Adrenal gland (tissue), 12 donors: ENCODE measurements around the gene PIWIL1. TPM values are rescaled to one million over a fixed set of nuclear protein-coding genes. Genes with fewer than 3 reads are reported as not detected.

ENCODE experiments used
- DNase-seq, 7 donors: peaks; one replicate each; pipeline ENCODE4 v3.0.0-alpha.2; 2019 to 2020
- H3K27ac ChIP-seq, 5 donors: fragments of 200-600 bp; sonication (generic) in 4 of 5; 1 replicate in 3 of 5; 2 replicates in 2 of 5; pipeline versions ENCODE4 v1.5.1 to v1.8.0; 2016 to 2020; ENCODE audit warnings: mild to moderate bottlenecking in 1 of 5
- H3K27me3 ChIP-seq: fragments of 200-600 bp; 2 replicates; pipeline ENCODE4 v1.8.0; 2021
- H3K36me3 ChIP-seq, 2 donors: fragments of 200-600 bp; replicated peaks in 1 of 2; 1 replicate in 1 of 2; 2 replicates in 1 of 2; pipeline versions ENCODE4 v1.5.1 to v1.8.0; 2018 to 2022
- H3K4me1 ChIP-seq, 2 donors: fragments of 200-600 bp; replicated peaks in 1 of 2; 1 replicate in 1 of 2; 2 replicates in 1 of 2; pipeline versions ENCODE4 v1.5.1 to v1.8.0; 2018 to 2021
- H3K4me3 ChIP-seq, 4 donors: fragments of 200-600 bp; sonication (generic) in 3 of 4; one replicate each; pipeline ENCODE4 v1.5.1; 2016 to 2018
- H3K9me3 ChIP-seq, 3 donors: fragments of 200-600 bp; sonication (generic) in 1 of 3; replicated peaks in 1 of 3; 1 replicate in 2 of 3; 2 replicates in 1 of 3; pipeline versions ENCODE4 v1.5.1 to v1.8.0; 2016 to 2021
- POLR2A ChIP-seq, 2 donors: fragments of 450-650 bp; IDR thresholded peaks; one replicate each; pipeline ENCODE4 v1.6.1; 2017; ENCODE audit warnings: antibody characterized with exemption in 2 of 2, mild to moderate bottlenecking in 2 of 2, moderate library complexity in 1 of 2
- WGBS, 4 donors: extraction: QIAGEN DNeasy Blood & Tissue Kit in 2 of 4; methylation state at CpG; one replicate each; pipeline versions ENCODE4 v1.1.5 to v1.1.7; 2013 to 2017; 5-methylcytosine and 5-hydroxymethylcytosine counted together
- intact Hi-C, 2 donors: fragments of 100-400 bp; cut with DNase I; formaldehyde crosslinking; loops; one replicate each; pipeline versions ENCODE4 v1.14.1 to v1.15.0; 2022 to 2023
- polyA plus RNA-seq, 3 donors: library from polyadenylated mRNA; stranded (reverse); fragments of 200-250 nt in 2 of 3; fragments of 350-450 nt in 1 of 3; fragmentation: Illumina TruSeq in 1 of 3; extraction: RNeasy Lipid Tissue Mini Kit (QIAGEN cat#74804) in 1 of 3; gene quantifications; one replicate each; pipeline ENCODE4 v1.2.3, GENCODE V29; 2013 to 2014
- total RNA-seq, 9 donors: library from RNA; depleted of rRNA in 4 of 9; stranded (reverse); fragments of >200 nt in 4 of 9; fragments of 120-200 nt in 1 of 9; fragmentation: NEBNext Ultra II Directional in 1 of 9; extraction: Animal tissue kit (Norgen Biotek cat#: 25700) in 1 of 9; gene quantifications; one replicate each; pipeline versions ENCODE4 v1.1.0 to v1.2.4, GENCODE V29; 2013 to 2023
- TF ChIP-seq, protein P1 (sequence below), 6 experiments: fragments of 450-650 bp in 4 of 6; fragments of 200-600 bp in 2 of 6; sonication (generic) in 1 of 6; IDR thresholded peaks; 1 replicate in 5 of 6; 2 replicates in 1 of 6; pipeline versions ENCODE4 v1.5.1 to v1.8.0; 2016 to 2021; ENCODE audit warnings: antibody characterized with exemption in 6 of 6, mild to moderate bottlenecking in 2 of 6, moderate library complexity in 1 of 6
- donor health status: healthy with polysubstance abuse.
- donor health status: Bipolar disorder and iron deficiency.
- donor health status: DM: yes; HTN: yes; CAD: no.
- donor health status: DM: no; HTN: no; CAD: no.
- donor health status: DM: no; HTN: no; CAD: no.
- donor health status: DM: yes; HTN: yes; CAD: no.

Gene PIWIL1
- total and polyA plus RNA-seq, 12 donors, result 0.08 to 0.39 (median 0.20) TPM; not detected in 5

DNA sequence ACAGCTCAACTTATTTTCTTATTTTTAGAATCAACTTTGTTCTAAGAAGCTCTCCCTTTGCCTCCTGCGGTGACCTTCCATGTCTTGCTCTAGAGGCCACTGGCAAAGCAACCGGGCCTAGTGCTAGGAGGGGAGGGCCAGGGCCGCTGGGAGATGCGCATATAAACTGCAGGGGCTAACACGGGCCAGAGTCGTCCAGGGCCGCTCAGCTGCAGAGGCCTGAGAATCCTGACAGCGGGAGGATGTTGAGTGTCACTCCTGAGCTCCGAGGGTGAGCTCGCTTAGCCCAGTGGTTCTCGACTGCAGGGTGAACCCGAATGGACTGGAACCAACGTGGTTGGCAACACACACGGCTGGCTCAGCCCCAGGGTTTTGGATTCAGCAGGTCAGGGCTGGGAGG, 6.5 kb upstream of the PIWIL1 start:
- Histone ChIP-seq H3K4me3 (no peak overlapping the region), H3K27ac (no peak overlapping the region), H3K27me3 (no peaks in the 10 kb centered on the region), H3K4me1 (no peaks in the 10 kb centered on the region), H3K9me3 (no peaks in the 10 kb centered on the region), H3K36me3 (no peaks in the 10 kb centered on the region)
- no peak for DNase-seq
- WGBS, 4 donors, result 67 to 77% (median 75%) methylated on average over 12 to 14 of the region's 14 CpGs
- intact Hi-C loops, result loop anchor here in 1 of 2 donors (5.0 kb wide), 1 partner anchor 289 kb away; no protein-coding TSS in a partner anchor
- TF ChIP-seq, protein P1, sequence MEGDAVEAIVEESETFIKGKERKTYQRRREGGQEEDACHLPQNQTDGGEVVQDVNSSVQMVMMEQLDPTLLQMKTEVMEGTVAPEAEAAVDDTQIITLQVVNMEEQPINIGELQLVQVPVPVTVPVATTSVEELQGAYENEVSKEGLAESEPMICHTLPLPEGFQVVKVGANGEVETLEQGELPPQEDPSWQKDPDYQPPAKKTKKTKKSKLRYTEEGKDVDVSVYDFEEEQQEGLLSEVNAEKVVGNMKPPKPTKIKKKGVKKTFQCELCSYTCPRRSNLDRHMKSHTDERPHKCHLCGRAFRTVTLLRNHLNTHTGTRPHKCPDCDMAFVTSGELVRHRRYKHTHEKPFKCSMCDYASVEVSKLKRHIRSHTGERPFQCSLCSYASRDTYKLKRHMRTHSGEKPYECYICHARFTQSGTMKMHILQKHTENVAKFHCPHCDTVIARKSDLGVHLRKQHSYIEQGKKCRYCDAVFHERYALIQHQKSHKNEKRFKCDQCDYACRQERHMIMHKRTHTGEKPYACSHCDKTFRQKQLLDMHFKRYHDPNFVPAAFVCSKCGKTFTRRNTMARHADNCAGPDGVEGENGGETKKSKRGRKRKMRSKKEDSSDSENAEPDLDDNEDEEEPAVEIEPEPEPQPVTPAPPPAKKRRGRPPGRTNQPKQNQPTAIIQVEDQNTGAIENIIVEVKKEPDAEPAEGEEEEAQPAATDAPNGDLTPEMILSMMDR (IDR thresholded peaks at IDR 0.05), result no peak
- TF ChIP-seq POLR2A (IDR thresholded peaks at IDR 0.05), result no peak

DNA sequence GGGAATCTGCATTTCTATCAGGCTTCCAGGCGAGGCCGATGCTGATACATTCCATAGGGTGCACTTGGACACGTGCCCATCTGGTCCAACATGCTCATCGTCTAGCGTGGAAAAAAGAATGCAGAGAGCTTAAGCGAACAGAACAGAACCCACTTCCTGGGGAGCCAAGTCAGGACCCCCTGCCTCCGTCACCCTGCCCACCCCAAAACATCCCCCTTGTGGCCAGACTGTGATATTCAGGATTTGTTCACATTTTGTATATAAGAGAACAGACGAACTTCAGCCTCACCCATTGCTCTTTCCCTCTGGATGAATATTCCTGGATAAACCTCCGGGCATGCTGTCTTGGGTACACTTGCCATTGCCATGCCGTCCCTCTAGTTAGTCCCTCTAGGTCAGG, 4.3 kb upstream of the PIWIL1 start:
- intact Hi-C loops, result loop anchor here in 1 of 2 donors (5.0 kb wide), 1 partner anchor 291 kb away; no protein-coding TSS in a partner anchor
- H3K4me1 ChIP-seq, result no peaks in the 10 kb centered on the region
- H3K9me3 ChIP-seq, result no peaks in the 10 kb centered on the region
- H3K27me3 ChIP-seq, result no peaks in the 10 kb centered on the region
- H3K36me3 ChIP-seq, result no peaks in the 10 kb centered on the region
- TF ChIP-seq POLR2A (IDR thresholded peaks at IDR 0.05), result no peak
- TF ChIP-seq, protein P1 (IDR thresholded peaks at IDR 0.05), result no peak
- no peak for DNase-seq
- H3K4me3 ChIP-seq, result no peak overlapping the region
- 54 to 72% (median 65%) methylated on average over 10 of the region's 10 CpGs for WGBS, 4 donors
- H3K27ac ChIP-seq, result no peak overlapping the region

GRCh38 chr12:130334399-130334798, 3.3 kb upstream of the PIWIL1 start:
- Histone ChIP-seq H3K4me3 (no peak overlapping the region), H3K27me3 (peaks cover 7% of the 10 kb centered on the region), H3K4me1 (no peaks in the 10 kb centered on the region), H3K36me3 (no peaks in the 10 kb centered on the region), H3K27ac (no peak overlapping the region), H3K9me3 (no peaks in the 10 kb centered on the region)
- WGBS, 4 donors, result 63 to 69% (median 68%) methylated on average over 8 of the region's 8 CpGs
- DNase-seq, result no peak
- no peak for TF ChIP-seq POLR2A (IDR thresholded peaks at IDR 0.05)
- TF ChIP-seq, protein P1 (IDR thresholded peaks at IDR 0.05), result no peak
- intact Hi-C loops, result loop anchor here (2.0 to 5.0 kb wide), 2 partner anchors 286 to 292 kb away; no protein-coding TSS in a partner anchor

- Histone ChIP-seq H3K9me3 (no peaks in the 10 kb centered on the region), H3K27me3 (peaks cover 11% of the 10 kb centered on the region), H3K36me3 (no peaks in the 10 kb centered on the region), H3K27ac (no peak overlapping the region), H3K4me3 (no peak overlapping the region), H3K4me1 (no peaks in the 10 kb centered on the region)
- intact Hi-C loops, result loop anchor here (2.0 to 5.0 kb wide), 2 partner anchors 286 to 293 kb away; no protein-coding TSS in a partner anchor
- WGBS, 4 donors, result 38 to 47% (median 43%) methylated on average over 15 of the region's 15 CpGs
- DNase-seq, result no peak
- TF ChIP-seq POLR2A (IDR thresholded peaks at IDR 0.05), result no peak
- TF ChIP-seq, protein P1 (IDR thresholded peaks at IDR 0.05), result no peak
Measured at GRCh38 chr12:130334937-130335336, 2.8 kb upstream of the PIWIL1 start.
